ENCODE results near the gene ARMCX6. TPM values are rescaled to one million over a fixed set of nuclear protein-coding genes. Genes with fewer than 3 reads are reported as not detected.
A peak's percentile ranks its signal among the peaks of the same experiment; 100 is the strongest.
"Not testable (repeated sequence)": the region's sequence is repeated elsewhere in the genome, so short reads cannot be mapped to it uniquely, and the experiment has no call there.

Gene ARMCX6
- polyA plus RNA-seq: 57.4 TPM

DNA sequence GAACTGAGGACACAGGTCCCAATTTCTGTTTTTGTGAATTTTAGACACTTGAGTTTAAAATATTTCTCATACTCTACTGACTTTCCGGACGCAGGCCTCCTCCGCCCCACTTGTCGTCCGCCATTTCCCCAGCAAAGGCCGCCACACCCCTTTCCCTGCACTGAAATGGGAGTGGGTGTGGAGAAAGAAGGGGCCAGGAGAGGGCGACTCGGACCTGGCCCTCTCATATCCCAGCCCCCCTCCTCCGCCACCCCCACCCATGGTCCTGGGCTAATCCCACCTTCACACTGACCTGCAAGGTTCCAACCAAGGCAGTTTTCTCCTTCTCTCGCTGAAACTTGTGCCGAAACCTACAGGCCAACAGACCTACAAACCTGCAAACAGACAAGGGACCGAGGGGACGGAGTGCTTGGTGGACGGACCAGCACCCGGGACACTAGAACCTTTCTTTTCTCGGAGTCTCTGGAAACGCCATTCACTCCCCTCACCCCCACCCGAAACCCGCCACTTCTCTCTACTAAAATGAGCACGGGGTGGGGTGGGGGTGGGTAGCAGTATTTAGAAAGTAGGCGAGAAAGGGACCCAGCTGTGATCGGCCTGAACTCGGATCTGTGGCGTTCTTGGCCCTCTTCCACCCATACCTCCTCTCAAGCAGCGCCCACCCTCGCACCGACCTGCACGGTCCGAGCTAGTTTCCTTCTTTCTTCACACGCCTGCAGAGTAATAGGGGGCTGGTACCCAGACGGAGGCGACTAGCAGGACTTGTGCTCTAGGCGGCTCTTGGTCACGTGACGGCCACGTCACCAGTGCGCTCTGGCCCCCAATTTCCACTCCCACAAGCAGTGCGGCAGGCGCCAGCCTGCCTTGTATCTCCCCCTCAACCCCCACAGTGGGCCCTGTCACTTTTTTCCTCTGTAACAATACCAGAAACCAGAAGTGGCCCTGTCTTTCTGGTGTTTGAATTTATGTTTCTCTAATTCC is at the start of gene ARMCX6:
TSS of gene ARMCX6 (minus strand) at position 790 of the 981 bp plus-strand sequence. CDS start 1,380 bp downstream, outside the sequence.
- H3K4me1 Mint-ChIP-seq: peaks cover 2 to 6% (median 3%) of the 10 kb centered on the region in 3 donors
- H3K9me3 Mint-ChIP-seq: no peaks in the 10 kb centered on the region
- no peaks in the 10 kb centered on the region for H3K36me3 Mint-ChIP-seq
- H3K4me3 Mint-ChIP-seq: peak within 1 kb of the TSS; percentile 91 to 97 (median 95)
- H3K27ac Mint-ChIP-seq: peak within 1 kb of the TSS; percentile 84 to 95 (median 90)
- H3K27me3 Mint-ChIP-seq: peaks cover 2% of the 10 kb centered on the region

DNA sequence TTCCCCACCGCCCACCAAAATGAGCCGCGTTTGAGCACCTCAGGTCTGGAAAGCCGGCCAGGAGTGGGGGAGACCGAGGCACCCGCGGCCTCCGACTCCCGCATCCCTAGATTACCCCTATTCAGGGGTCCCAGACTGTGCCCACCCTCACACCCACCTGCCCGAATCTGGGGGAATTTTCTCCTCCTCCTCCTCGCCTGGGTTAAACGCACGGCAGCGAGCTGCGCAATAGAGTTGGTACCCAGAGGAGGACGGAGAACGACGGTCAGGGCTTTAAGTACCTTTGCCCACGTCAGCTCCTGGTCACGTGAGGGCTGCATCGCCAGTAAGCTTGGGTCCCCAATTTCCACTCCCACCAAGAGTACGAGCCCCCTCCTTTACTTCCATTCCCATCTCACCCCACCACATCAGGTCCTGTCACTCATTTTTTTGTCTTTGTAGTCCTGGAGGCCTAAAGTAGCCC is 41.8 kb upstream of the ARMCX6 start, which contains the start of gene ARMCX2:
TSS of gene ARMCX2 (minus strand) at position 250 of the 463 bp plus-strand sequence. CDS start 2,262 bp downstream, outside the sequence.
- Mint-ChIP-seq H3K27ac (peak within 1 kb of the TSS in 2 of 3 donors; percentile 18 to 48), H3K36me3 (peaks cover 5% of the 10 kb centered on the region), H3K27me3 (peaks cover 7% of the 10 kb centered on the region), H3K4me1 (peaks cover 4 to 17% (median 7%) of the 10 kb centered on the region in 3 donors), H3K4me3 (peak within 1 kb of the TSS; percentile 83 to 93 (median 88)), H3K9me3 (no peaks in the 10 kb centered on the region)

DNA sequence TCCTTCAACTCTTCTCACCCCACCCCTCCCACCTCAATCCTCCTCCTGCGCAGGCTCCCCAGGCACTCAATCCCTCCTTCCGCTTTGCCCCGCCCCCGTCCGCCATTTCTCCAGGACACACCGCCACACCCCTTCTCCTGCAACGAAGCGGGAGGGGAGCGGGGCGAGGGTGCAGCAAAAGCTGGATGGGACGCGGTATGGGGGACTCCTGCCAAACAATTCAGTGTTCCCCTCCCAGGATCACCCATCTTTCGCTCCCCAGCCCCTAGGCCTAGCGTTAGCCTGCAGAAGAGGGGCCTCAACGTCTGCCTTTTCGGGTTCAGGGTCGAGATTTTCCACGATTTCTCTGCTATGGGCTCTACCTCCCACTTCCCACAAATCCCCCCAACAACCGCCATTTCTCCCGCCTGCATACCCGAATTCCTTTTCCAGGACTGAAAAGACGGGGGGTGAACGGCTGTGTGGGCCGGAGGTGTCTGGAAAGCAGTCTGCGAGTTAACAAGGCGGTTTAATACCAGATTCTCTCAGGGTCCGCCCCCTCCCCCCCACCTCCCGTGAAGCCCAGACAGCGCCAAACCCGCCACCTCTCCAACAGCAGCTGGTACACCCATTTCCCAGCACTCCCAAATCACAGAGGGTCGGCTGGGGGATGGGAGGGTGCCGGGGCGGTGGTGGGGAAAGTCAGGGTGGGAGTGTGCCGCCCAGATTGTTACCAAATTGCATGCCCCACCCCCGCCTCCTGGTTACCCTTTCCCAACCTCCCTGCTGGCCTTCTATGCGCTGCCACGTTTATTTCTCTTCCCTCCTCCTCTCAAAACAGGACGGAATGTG is 41.1 kb upstream of the ARMCX6 start:
- Mint-ChIP-seq H3K4me1 (peaks cover 4 to 17% (median 9%) of the 10 kb centered on the region in 3 donors), H3K4me3 (peak overlapping the region; percentile 83 to 93 (median 88)), H3K27me3 (peaks cover 3% of the 10 kb centered on the region), H3K9me3 (no peaks in the 10 kb centered on the region), H3K36me3 (peaks cover 5% of the 10 kb centered on the region), H3K27ac (peak overlapping the region in 2 of 3 donors; percentile 18 to 48)

DNA sequence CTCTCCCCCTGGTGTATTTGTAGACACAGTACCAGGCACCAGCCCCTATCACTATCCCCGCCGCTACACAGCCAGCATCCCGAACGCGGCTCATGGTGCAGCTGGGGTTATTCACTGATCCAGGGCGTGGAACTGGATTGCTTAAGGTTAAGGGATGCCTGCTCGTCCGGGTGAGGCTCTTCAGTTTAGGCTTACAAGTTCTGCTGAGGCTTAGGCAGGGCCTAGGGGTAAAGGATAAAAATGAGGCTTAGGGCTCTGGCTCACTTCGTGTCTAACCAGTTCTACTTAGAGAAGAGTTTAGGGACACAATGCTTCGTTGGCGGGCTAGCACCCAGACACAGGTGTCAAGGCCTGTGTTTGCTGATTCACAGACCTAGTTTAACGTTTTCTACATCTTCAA is 39.7 kb upstream of the ARMCX6 start:
- H3K4me1 Mint-ChIP-seq: peaks cover 2 to 17% (median 9%) of the 10 kb centered on the region in 3 donors
- no peaks in the 10 kb centered on the region for H3K9me3 Mint-ChIP-seq
- H3K36me3 Mint-ChIP-seq: peaks cover 5% of the 10 kb centered on the region
- no peak overlapping the region for H3K27ac Mint-ChIP-seq
- H3K27me3 Mint-ChIP-seq: no peaks in the 10 kb centered on the region
- no peak overlapping the region for H3K4me3 Mint-ChIP-seq

DNA sequence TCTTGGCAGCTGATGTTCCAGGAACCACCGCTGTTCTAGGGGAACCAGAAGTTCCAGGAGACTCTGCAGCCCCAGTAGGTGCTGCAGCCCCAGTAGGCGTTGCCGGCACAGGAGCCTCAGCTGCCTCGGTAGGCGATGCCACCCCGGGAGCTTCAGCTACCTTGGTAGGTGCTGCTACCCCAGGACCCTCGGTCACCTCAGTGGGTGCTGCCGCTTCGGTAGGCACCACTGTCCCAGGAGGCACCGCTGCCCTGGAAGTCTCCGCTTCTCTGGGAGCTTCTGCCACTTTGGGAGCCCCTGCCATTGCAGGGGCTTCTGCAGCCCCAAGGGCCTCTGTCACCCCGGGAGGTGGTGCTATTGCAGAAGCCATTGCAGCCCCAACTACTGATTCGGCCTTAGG is 39.0 kb upstream of the ARMCX6 start:
- no peaks in the 10 kb centered on the region for H3K9me3 Mint-ChIP-seq
- H3K4me3 Mint-ChIP-seq: peak overlapping the region in 1 of 4 donors; percentile 44
- H3K27me3 Mint-ChIP-seq: no peaks in the 10 kb centered on the region
- peaks cover 1% of the 10 kb centered on the region for H3K36me3 Mint-ChIP-seq
- H3K4me1 Mint-ChIP-seq: peaks cover 2 to 17% (median 10%) of the 10 kb centered on the region in 3 donors
- no peak overlapping the region for H3K27ac Mint-ChIP-seq

DNA sequence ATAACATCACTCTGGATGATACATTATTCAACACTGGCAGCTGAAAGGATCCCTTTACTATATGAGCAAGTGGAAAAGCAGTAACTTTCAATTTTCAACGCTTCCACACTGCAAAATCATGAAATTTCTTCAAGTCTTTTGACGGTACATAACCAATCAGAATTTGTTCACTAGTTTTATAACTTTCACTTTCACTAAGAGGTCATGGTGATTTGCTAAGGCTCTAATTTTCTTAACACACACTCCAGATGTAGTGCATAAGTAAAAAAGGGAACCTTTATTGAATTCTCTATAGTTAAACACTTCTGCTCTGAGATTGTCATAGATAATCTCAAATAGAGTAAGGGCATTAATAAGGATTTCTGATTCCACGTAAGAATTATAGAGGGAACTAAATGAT is 37.7 kb upstream of the ARMCX6 start:
- H3K27me3 Mint-ChIP-seq: no peaks in the 10 kb centered on the region
- H3K4me1 Mint-ChIP-seq: peaks cover 2 to 17% (median 12%) of the 10 kb centered on the region in 3 donors
- H3K36me3 Mint-ChIP-seq: peaks cover 1% of the 10 kb centered on the region
- no peak overlapping the region for H3K27ac Mint-ChIP-seq
- H3K4me3 Mint-ChIP-seq: peak overlapping the region in 1 of 4 donors; percentile 77
- H3K9me3 Mint-ChIP-seq: no peaks in the 10 kb centered on the region

DNA sequence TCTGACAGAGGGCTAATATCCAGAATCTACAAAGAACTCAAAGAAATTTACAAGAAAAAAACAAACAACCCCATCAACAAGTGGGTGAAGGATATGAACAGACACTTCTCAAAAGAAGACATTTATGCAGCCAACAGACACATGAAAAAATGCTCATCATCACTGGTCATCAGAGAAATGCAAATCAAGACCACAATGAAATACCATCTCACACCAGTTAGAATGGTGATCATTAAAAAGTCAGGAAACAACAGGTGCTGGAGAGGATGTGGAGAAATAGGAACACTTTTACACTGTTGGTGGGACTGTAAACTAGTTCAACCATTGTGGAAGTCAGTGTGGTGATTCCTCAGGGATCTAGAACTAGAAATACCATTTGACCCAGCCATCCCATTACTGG is 29.9 kb upstream of the ARMCX6 start:
- H3K9me3 Mint-ChIP-seq, H3K4me3 Mint-ChIP-seq, H3K4me1 Mint-ChIP-seq: not testable (repeated sequence)

DNA sequence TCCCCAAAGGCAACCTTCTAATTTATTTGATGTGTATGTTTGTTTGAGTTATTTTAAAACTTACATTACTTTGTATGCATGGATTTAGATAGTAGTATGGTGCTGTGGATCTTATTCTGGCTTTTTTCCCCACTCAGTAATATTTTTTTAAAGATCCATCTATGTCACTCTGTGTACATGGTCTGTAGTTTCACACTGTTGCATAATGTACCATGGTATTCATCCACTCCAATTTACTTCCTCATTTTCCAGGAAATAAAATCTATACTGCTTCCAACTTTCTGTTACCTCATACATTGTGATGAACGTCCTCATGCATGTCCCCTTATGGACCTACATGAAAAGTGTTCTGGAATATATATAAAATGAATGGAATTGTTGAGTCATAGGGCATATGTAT is 24.3 kb upstream of the ARMCX6 start:
- H3K4me3 Mint-ChIP-seq: no peak overlapping the region
- no peaks in the 10 kb centered on the region for H3K9me3 Mint-ChIP-seq
- no peaks in the 10 kb centered on the region for H3K4me1 Mint-ChIP-seq
- no peak overlapping the region for H3K27ac Mint-ChIP-seq
- H3K36me3 Mint-ChIP-seq: no peaks in the 10 kb centered on the region
- H3K27me3 Mint-ChIP-seq: peaks cover 1% of the 10 kb centered on the region

More for the DNA sequence above, 29.9 kb upstream of the ARMCX6 start:
- H3K27ac Mint-ChIP-seq, H3K36me3 Mint-ChIP-seq, H3K27me3 Mint-ChIP-seq: not testable (repeated sequence)

DNA sequence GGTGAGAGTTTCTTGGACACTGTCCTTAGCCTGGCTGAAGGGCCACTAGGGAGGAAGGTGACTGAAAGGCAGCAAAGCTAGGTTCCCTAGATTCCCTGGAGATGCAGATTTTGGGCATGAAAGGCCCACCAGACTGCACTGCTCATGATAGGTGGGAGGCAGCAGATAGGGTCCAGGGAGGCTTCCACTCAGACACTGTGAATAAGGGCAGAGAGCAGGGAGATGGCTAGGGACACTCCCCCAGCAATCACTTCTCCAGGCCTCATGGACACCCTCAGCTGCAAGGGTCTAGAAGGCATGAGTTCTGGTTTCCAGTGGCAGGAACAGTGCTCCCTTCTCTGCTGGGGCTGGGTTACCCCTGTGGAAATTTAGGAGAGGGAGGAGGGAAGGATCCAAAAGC is 21.8 kb upstream of the ARMCX6 start:
- no peaks in the 10 kb centered on the region for H3K36me3 Mint-ChIP-seq
- no peaks in the 10 kb centered on the region for H3K27me3 Mint-ChIP-seq
- peak overlapping the region in 1 of 4 donors; percentile 36 for H3K4me3 Mint-ChIP-seq
- no peaks in the 10 kb centered on the region for H3K4me1 Mint-ChIP-seq
- no peaks in the 10 kb centered on the region for H3K9me3 Mint-ChIP-seq
- peak overlapping the region in 1 of 3 donors; percentile 73 for H3K27ac Mint-ChIP-seq

DNA sequence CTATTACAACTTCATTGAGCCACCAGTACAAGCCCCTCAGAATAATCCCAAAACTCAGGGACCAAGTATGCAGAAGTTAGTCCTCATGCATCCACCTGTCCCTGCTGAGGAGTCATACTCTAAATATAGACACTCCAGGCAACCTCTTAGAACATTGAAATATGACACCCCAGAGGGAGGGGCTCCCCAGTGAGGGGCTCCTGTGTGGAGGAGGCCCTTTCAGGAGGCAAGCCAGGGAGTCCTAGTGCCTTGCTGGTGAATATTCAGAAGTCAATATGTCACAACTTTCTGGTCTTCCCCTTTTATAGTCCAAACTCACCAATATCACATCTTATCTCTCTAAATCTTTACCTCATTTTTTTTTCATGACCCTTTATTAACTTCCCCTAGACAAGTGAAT is 1.6 kb upstream of the ARMCX6 start:
- H3K4me1 Mint-ChIP-seq: peaks cover 3 to 11% (median 6%) of the 10 kb centered on the region in 3 donors
- H3K27me3 Mint-ChIP-seq: peaks cover 3% of the 10 kb centered on the region
- H3K36me3 Mint-ChIP-seq: no peaks in the 10 kb centered on the region
- H3K27ac Mint-ChIP-seq: no peak overlapping the region
- no peaks in the 10 kb centered on the region for H3K9me3 Mint-ChIP-seq
- peak overlapping the region in 2 of 4 donors; percentile 24 to 52 for H3K4me3 Mint-ChIP-seq

DNA sequence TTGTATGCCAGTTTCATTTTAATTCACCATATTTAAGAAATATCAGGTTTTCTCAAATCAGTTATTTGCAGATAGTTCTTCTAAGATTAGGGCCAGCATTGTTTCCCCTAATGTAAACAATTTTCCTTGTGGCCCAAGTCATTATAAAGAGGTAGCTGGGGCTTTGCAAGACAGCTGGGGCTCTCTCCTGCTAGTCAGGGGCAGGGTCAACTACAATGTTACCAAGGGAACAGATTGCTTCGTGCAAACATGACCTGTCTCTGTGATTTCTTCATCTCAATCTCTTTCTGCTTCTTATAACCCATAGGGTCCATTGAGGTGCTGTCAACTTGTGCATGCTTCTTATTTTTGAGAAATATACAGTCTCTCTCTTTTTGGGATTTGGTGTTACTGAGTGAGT is 12.1 kb downstream of the ARMCX6 start:
- Mint-ChIP-seq H3K4me1 (no peaks in the 10 kb centered on the region), H3K27me3 (no peaks in the 10 kb centered on the region), H3K4me3 (no peak overlapping the region), H3K36me3 (no peaks in the 10 kb centered on the region), H3K9me3 (no peaks in the 10 kb centered on the region), H3K27ac (no peak overlapping the region)

DNA sequence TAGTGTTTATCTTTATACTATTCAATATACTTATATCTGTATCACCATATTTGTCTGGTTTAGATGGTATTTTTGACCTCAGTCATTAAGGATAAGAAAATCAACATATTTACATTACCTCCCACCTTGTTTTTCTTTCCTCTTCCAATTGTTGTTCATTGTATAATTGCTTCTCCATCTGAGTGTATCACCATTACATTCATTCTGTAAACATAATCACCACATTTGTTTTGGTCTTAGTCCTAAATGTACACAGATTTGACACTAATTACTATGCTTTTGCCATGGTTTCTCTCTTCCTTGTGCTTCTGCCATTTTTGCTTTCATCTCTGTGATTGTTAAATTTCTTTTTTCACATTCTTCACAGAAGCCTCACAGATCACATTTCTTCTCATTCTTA is 12.7 kb downstream of the ARMCX6 start:
- H3K27me3 Mint-ChIP-seq: no peaks in the 10 kb centered on the region
- no peaks in the 10 kb centered on the region for H3K4me1 Mint-ChIP-seq
- no peaks in the 10 kb centered on the region for H3K36me3 Mint-ChIP-seq
- H3K9me3 Mint-ChIP-seq: no peaks in the 10 kb centered on the region
- no peak overlapping the region for H3K27ac Mint-ChIP-seq
- H3K4me3 Mint-ChIP-seq: no peak overlapping the region

DNA sequence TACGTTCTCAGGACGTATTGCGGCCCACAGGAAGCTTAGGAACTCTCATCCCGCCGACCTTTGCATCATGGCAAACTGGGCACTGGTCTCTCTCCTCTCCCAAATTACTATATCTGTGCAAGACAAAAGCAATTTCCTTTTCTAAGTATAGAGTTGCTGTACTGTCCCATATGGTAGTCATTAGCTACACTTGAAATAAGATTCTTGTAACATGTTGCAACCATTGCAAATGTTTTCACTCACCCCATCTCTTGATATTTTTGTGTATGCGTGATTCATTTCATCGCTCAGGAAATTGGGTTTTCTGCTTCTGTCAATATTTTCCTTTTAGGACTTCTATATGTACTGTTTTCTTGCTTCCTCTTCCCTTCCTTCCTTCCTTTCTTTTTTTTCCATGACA is 15.7 kb downstream of the ARMCX6 start:
- no peaks in the 10 kb centered on the region for H3K27me3 Mint-ChIP-seq
- no peak overlapping the region for H3K27ac Mint-ChIP-seq
- no peaks in the 10 kb centered on the region for H3K9me3 Mint-ChIP-seq
- H3K4me1 Mint-ChIP-seq: no peaks in the 10 kb centered on the region
- H3K36me3 Mint-ChIP-seq: no peaks in the 10 kb centered on the region
- no peak overlapping the region for H3K4me3 Mint-ChIP-seq

DNA sequence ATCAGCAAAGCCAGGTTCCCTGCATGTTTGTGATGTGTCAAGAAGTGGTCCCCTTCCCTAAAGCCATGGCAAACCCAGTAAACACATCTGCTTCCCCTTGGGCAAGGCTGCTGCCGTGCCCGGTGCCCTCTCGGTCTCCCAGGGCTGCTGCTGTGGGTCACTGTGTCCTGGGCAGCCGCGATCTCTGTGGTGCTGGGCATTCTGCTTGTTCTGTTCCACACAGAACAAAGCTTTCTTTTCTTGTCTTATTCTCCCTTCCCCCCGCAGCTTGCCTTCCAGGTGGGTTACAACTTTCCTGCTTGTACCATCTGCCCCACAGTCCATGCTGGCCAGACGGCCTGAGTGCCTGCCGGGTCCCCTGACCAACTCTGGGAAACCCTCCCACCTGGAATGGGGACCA is 18.2 kb downstream of the ARMCX6 start:
- H3K4me3 Mint-ChIP-seq, H3K27ac Mint-ChIP-seq, H3K27me3 Mint-ChIP-seq, H3K4me1 Mint-ChIP-seq, H3K9me3 Mint-ChIP-seq, H3K36me3 Mint-ChIP-seq: not testable (repeated sequence)

Data from IgD-negative memory B cell (primary cell).